Measurements from ENCODE around the gene CEP350.

DNA sequence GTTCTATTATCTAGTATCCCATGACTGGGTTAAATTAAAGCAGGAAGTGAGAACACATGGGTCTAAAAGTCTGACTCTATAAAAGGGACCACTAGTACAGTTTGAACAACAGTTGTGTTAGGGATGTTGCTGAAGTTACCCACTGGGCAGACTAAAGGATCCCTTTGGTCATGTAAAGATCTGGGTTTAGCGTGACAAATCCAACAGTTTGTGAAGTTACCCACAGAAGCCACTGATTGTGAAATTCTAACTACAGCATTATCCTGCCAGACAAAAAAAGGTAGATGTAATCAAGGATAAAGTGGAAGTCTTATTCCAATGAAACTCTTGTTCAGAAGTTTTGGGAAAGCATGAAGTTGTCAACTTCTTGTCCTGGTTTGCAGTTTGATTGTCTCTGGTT, 205.7 kb downstream of the CEP350 start:
- TF ChIP-seq, protein P1, sequence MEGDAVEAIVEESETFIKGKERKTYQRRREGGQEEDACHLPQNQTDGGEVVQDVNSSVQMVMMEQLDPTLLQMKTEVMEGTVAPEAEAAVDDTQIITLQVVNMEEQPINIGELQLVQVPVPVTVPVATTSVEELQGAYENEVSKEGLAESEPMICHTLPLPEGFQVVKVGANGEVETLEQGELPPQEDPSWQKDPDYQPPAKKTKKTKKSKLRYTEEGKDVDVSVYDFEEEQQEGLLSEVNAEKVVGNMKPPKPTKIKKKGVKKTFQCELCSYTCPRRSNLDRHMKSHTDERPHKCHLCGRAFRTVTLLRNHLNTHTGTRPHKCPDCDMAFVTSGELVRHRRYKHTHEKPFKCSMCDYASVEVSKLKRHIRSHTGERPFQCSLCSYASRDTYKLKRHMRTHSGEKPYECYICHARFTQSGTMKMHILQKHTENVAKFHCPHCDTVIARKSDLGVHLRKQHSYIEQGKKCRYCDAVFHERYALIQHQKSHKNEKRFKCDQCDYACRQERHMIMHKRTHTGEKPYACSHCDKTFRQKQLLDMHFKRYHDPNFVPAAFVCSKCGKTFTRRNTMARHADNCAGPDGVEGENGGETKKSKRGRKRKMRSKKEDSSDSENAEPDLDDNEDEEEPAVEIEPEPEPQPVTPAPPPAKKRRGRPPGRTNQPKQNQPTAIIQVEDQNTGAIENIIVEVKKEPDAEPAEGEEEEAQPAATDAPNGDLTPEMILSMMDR (IDR thresholded peaks at IDR 0.05): no peak
- TF ChIP-seq NPAS2 (CRISPR knock-in tag; IDR thresholded peaks at IDR 0.05; ENCODE audit: borderline replicate concordance): no peak
- no peak for TF ChIP-seq FOSL2 (IDR thresholded peaks at IDR 0.05)
- no peak for TF ChIP-seq FOSL2 (CRISPR knock-in tag; IDR thresholded peaks at IDR 0.05)
- TF ChIP-seq, protein P2, sequence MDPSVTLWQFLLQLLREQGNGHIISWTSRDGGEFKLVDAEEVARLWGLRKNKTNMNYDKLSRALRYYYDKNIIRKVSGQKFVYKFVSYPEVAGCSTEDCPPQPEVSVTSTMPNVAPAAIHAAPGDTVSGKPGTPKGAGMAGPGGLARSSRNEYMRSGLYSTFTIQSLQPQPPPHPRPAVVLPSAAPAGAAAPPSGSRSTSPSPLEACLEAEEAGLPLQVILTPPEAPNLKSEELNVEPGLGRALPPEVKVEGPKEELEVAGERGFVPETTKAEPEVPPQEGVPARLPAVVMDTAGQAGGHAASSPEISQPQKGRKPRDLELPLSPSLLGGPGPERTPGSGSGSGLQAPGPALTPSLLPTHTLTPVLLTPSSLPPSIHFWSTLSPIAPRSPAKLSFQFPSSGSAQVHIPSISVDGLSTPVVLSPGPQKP (IDR thresholded peaks at IDR 0.05; ENCODE audit: low read depth, low read length): no peak
- TF ChIP-seq CHD2 (IDR thresholded peaks at IDR 0.05; ENCODE audit: low read length, partially characterized antibody): no peak
- TF ChIP-seq, protein P3, sequence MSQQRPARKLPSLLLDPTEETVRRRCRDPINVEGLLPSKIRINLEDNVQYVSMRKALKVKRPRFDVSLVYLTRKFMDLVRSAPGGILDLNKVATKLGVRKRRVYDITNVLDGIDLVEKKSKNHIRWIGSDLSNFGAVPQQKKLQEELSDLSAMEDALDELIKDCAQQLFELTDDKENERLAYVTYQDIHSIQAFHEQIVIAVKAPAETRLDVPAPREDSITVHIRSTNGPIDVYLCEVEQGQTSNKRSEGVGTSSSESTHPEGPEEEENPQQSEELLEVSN (IDR thresholded peaks at IDR 0.05; ENCODE audit: borderline replicate concordance, low read depth): no peak
- TF ChIP-seq, protein P4, sequence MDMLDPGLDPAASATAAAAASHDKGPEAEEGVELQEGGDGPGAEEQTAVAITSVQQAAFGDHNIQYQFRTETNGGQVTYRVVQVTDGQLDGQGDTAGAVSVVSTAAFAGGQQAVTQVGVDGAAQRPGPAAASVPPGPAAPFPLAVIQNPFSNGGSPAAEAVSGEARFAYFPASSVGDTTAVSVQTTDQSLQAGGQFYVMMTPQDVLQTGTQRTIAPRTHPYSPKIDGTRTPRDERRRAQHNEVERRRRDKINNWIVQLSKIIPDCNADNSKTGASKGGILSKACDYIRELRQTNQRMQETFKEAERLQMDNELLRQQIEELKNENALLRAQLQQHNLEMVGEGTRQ (IDR thresholded peaks at IDR 0.05): no peak
- TF ChIP-seq, protein P5, sequence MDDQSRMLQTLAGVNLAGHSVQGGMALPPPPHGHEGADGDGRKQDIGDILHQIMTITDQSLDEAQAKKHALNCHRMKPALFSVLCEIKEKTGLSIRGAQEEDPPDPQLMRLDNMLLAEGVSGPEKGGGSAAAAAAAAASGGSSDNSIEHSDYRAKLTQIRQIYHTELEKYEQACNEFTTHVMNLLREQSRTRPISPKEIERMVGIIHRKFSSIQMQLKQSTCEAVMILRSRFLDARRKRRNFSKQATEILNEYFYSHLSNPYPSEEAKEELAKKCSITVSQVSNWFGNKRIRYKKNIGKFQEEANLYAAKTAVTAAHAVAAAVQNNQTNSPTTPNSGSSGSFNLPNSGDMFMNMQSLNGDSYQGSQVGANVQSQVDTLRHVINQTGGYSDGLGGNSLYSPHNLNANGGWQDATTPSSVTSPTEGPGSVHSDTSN (IDR thresholded peaks at IDR 0.05): no peak
- no peak for TF ChIP-seq TP53 (CRISPR knock-in tag; IDR thresholded peaks at IDR 0.05)

All from A549 (cell line).